Measurements from ENCODE around the gene COTL1.

- no peak for TF ChIP-seq CTCF (conservative IDR thresholded peaks at IDR 0.05; ENCODE audit: low read length)
- TF ChIP-seq EZH2phosphoT487 (IDR thresholded peaks at IDR 0.05; ENCODE audit: borderline replicate concordance, low read depth, low read length) = no peak
Measured at GRCh38 chr16:84561291-84561690, 56.6 kb downstream of the COTL1 start.

All from OCI-LY7 (cell line).